GM10248 (cell line): ENCODE data around the gene ERN1.

ENCODE experiments used
- CTCF ChIA-PET: fragments of 300-600 bp; sonication (Branson Sonifier 250); formaldehyde crosslinking; extraction: SDS; loops from one replicate; lab custom pipeline; 2021; ENCODE audit warnings: antibody characterized with exemption; lab: Yijun Ruan, JAX
- POLR2A ChIA-PET: fragments of 350-650 bp; sonication (Branson Sonifier 250); formaldehyde crosslinking; extraction: SDS; loops from one replicate; lab custom pipeline; 2020; ENCODE audit warnings: antibody characterized with exemption; lab: Yijun Ruan, JAX
- DNase-seq: peaks from one replicate; pipeline ENCODE4 v3.0.0; 2012; ENCODE audit errors: extremely low spot score
- TF ChIP-seq, protein P1 (sequence below): IDR thresholded peaks from 2 replicates; pipeline ENCODE4 v1.5.1; 2012; ENCODE audit warnings: mild to moderate bottlenecking, low read depth; ENCODE audit errors: extremely low read depth, missing control alignments, control extremely low read depth

The ERN1 gene

DNA sequence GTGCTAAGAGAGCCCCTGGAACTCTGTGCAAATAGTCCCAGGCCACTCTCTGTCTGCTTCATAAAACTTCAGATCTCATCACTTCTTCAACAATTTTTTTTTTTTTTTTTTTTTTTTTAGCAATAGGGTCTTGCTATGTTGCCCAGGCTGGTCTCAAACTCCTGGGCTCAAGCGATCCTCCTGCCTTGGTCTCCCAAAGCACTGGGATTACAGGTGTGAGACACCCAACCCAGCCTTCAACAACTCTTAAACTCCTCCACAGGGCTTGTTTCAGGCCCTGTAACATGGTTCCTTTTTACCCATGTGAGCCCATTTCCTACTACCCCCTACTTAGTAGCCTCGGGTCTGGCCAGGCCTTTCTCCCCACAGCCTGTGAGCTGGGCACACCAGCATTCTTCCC is 70.2 kb downstream of the ERN1 start:
- TF ChIP-seq, protein P1, sequence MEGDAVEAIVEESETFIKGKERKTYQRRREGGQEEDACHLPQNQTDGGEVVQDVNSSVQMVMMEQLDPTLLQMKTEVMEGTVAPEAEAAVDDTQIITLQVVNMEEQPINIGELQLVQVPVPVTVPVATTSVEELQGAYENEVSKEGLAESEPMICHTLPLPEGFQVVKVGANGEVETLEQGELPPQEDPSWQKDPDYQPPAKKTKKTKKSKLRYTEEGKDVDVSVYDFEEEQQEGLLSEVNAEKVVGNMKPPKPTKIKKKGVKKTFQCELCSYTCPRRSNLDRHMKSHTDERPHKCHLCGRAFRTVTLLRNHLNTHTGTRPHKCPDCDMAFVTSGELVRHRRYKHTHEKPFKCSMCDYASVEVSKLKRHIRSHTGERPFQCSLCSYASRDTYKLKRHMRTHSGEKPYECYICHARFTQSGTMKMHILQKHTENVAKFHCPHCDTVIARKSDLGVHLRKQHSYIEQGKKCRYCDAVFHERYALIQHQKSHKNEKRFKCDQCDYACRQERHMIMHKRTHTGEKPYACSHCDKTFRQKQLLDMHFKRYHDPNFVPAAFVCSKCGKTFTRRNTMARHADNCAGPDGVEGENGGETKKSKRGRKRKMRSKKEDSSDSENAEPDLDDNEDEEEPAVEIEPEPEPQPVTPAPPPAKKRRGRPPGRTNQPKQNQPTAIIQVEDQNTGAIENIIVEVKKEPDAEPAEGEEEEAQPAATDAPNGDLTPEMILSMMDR = no peak
- ChIA-PET CTCF (interaction anchor here (0.9 to 8.5 kb wide), 7 partner anchors 15 to 170 kb away, joined by 3 to 115 read pairs (median 9); no protein-coding TSS in a partner anchor), POLR2A (no interaction called here)
- no peak for DNase-seq

DNA sequence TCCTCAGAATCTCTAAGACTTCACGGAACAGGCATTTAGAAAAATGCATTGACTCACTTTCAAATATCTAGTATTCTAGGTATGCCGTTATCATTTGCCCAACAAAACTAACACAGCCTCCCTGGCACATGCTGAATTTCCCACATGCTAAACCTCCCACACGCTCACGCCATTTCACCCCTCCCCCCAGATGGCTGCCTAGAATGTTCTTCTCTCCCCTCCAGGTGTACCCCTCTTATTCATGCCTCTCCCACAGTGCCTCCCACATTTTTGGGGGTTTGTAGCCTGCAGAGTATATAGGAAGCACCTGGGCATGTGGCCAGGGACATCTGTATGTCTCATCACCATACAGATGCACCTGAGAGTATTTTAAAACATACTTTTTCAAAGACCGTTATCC is 71.3 kb downstream of the ERN1 start:
- TF ChIP-seq, protein P1 = no peak
- ChIA-PET POLR2A (interaction anchor here (1.0 kb wide), 1 partner anchor 88 kb away, joined by 3 read pairs; no protein-coding TSS in a partner anchor), CTCF (interaction anchor here (0.7 to 7.0 kb wide), 3 partner anchors 26 to 75 kb away, joined by 3 to 39 read pairs (median 5); no protein-coding TSS in a partner anchor)
- no peak for DNase-seq

DNA sequence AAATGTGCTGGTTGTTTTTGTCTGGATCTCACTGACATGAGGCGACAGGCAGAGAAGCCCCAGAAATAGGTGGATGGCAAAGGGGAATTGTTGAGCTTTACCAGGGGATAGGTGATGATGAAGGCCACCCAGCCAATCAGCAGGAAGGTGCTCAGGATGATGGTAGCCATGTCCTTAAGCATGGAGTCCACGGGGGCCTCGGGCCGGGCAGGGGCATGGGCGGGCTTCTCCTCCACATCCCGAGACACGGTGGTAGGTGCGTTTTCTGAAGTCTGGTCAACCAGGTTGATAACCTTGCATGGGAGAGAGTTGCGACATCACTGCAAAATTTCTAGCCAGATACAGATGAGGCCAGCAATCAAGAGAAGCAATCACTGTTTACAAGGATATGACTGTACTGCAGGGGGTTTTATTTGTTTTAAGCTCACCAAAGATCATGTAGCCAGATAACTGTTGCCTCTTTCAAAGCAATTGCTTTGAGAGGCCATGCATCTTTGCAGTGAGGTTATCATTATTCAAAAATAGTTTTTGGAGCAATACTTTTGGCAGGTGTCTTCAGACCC is 72.2 kb downstream of the ERN1 start:
- ChIA-PET POLR2A (interaction anchor here (1.0 kb wide), 1 partner anchor 88 kb away, joined by 3 read pairs; no protein-coding TSS in a partner anchor), CTCF (interaction anchor here (1.1 to 7.0 kb wide), 4 partner anchors 18 to 146 kb away, joined by 4 to 43 read pairs (median 28); partner anchors contain the start of gene ERN1)
- DNase-seq = no peak
- TF ChIP-seq, protein P1 = no peak

DNA sequence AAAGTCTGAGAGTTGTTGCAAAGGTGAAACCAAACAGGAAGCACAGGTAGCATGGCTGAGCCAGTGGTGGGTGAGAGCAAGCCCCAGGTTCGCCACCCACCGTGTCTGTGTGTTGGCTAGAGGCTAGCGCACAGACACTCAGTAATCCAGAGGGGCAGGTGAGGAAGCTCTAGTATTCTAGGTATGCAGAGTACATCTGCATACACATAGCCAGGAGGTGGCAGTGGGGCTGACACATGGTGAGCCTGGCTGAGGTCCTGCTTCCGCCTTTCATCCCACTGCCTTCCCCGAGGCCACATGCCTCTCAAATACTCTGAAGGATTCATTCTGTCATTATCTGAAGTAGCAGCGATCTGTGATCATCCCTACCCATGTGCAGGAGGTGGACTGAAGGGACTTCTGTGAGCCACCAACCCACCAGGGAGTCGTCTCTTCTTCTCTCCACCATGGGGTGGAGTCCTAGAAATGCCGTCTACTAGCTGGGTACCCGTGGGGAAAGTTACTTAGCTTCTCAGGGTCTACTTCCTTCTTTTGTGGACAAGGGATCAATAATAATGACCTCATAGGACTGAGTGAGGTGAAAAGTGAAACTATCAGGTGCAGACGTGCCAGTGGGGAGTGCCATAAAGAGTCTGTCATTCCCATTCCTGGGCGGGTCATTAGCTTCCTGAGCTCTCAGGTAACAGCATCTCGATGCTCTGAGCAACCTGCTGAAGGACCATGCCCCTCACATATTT is 73.5 kb downstream of the ERN1 start:
- DNase-seq = peak; percentile 84
- ChIA-PET CTCF (interaction anchor here (1.0 to 7.0 kb wide), 11 partner anchors 9 to 145 kb away, joined by 3 to 43 read pairs (median 7); partner anchors contain the start of gene ERN1), POLR2A (interaction anchor here (0.6 to 2.0 kb wide), 4 partner anchors 71 to 136 kb away, joined by 3 to 9 read pairs (median 4); no protein-coding TSS in a partner anchor)
- TF ChIP-seq, protein P1 = peak; percentile 20

DNA sequence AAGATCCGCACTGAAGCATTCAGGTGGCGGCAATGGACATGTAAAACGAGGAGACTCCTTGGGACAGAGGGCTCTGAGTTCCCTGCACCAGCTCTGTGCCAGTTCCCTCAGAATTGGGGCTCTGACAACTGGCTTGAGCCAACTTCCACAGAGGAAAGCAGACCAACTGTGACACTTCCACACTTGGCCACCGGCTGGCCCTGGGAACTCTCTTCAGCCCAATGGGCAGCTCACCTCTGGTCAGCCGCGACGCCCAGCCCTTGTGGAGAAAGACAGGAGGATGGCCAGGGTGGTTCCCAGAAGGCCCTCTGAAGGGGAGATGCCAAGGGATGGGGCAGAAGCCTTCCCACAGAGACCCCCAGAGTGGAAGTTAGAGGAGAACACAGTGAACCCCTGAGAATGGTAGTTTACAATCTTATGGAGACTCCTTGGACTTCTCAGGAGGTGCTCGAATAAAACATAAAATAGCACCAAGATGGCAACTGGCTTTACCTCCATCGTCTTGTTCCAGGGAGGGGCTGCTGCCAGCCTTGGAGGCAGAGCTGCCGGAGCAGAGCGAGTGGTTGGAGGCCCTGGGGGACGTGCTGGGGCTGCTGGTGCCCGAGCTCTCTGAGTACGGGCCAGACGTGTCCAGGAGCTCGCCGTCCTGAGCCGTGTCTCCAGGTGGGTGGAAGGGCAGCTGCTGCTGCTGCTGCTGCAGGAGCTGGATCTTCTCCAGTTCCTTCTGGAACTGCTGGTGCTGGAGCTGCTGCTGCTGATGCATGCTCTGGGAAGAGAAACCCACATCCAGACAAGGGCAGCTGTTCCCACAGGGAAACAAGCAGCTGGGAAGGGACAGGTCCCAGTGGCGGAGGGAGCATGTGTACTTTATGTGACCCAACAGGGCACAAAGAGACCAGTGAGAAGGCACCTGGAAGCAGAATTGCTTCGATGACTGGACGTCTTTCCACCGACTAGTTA is 74.5 kb downstream of the ERN1 start:
- POLR2A ChIA-PET = interaction anchor here (2.0 kb wide), 1 partner anchor 90 kb away, joined by 9 read pairs; no protein-coding TSS in a partner anchor
- DNase-seq = no peak
- CTCF ChIA-PET = interaction anchor here (1.1 to 7.0 kb wide), 9 partner anchors 9 to 136 kb away, joined by 3 to 43 read pairs (median 17); partner anchors contain the start of gene ERN1
- TF ChIP-seq, protein P1 = no peak
